SK-N-SH (cell line): ENCODE data around the gene TUBA4A.
"Not testable (repeated sequence)": the region's sequence is repeated elsewhere in the genome, so short reads cannot be mapped to it uniquely, and the experiment has no call there.

Experiments
- CTCF ChIP-seq: fragments of 200-600 bp; sonication (generic); IDR thresholded peaks from 2 replicates; pipeline ENCODE4 v1.6.1; 2017; ENCODE audit warnings: antibody characterized with exemption, mild to moderate bottlenecking, moderate library complexity
- EZH2phosphoT487 ChIP-seq: fragments of 200-600 bp; sonication (generic); IDR thresholded peaks from 2 replicates; pipeline ENCODE4 v1.6.1; 2017; ENCODE audit warnings: low read depth, mixed run types, mild to moderate bottlenecking, antibody characterized with exemption, moderate library complexity, borderline replicate concordance
- FOSL2 ChIP-seq: IDR thresholded peaks from 2 replicates; pipeline ENCODE4 v1.4.0; 2012; ENCODE audit warnings: low read depth, mild to moderate bottlenecking, moderate library complexity, borderline replicate concordance
- FOXM1 ChIP-seq: IDR thresholded peaks from 2 replicates; pipeline ENCODE4 v1.4.0; 2012; ENCODE audit warnings: low read depth, mild to moderate bottlenecking
- GATA2 ChIP-seq: sonication (generic); formaldehyde crosslinking; IDR thresholded peaks from 2 replicates; pipeline ENCODE4 v1.5.0; 2020; ENCODE audit warnings: mild to moderate bottlenecking, missing genetic modification reagents
- MAX ChIP-seq: IDR thresholded peaks from 2 replicates; pipeline ENCODE4 v1.4.0; 2012; ENCODE audit warnings: low read depth
- MXI1 ChIP-seq: IDR thresholded peaks from 2 replicates; pipeline ENCODE4 v1.6.1; 2012; ENCODE audit warnings: mild to moderate bottlenecking, low read depth, low read length, improper control_type of control experiment
- PBX3 ChIP-seq: IDR thresholded peaks from 2 replicates; pipeline ENCODE4; 2012
- POLR2AphosphoS5 ChIP-seq: IDR thresholded peaks from 2 replicates; pipeline ENCODE4 v1.6.1; 2012; ENCODE audit warnings: low read depth, low read length
- RAD21 ChIP-seq: IDR thresholded peaks from 2 replicates; pipeline ENCODE4 v1.6.1; 2012; ENCODE audit warnings: mild to moderate bottlenecking, low read length
- REST ChIP-seq: IDR thresholded peaks from 2 replicates; pipeline ENCODE4 v1.6.1; 2012; ENCODE audit warnings: mild to moderate bottlenecking, low read depth, low read length, moderate library complexity
- SIN3A ChIP-seq: IDR thresholded peaks from 2 replicates; pipeline ENCODE4 v1.6.1; 2012; ENCODE audit warnings: low read depth, mild to moderate bottlenecking, low read length, moderate library complexity, borderline replicate concordance
- TF ChIP-seq, protein P1 (sequence below): IDR thresholded peaks from 2 replicates; pipeline ENCODE4 v1.4.0; 2012; ENCODE audit warnings: low read depth, borderline replicate concordance

DNA sequence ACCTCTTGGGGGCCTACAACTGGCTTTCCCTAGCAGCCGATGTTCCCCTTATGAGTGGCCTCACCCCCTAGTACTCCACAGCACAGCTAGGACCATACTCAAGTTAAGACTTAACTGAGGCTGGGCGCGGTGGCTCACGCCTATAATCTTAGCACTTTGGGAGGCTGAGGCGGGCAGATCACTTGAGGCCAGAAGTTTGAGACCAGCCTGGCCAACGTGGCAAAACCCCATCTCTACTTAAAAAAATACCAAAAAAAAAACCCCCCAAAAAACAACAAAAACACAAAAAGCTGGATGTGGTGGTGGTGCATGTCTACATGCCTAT, 33.4 kb upstream of the TUBA4A start:
- not testable (repeated sequence) for TF ChIP-seq FOXM1; CTCF; MAX; REST; MXI1; SIN3A; PBX3; EZH2phosphoT487; FOSL2; POLR2AphosphoS5; GATA2 (CRISPR knock-in tag); RAD21
- TF ChIP-seq, protein P1, sequence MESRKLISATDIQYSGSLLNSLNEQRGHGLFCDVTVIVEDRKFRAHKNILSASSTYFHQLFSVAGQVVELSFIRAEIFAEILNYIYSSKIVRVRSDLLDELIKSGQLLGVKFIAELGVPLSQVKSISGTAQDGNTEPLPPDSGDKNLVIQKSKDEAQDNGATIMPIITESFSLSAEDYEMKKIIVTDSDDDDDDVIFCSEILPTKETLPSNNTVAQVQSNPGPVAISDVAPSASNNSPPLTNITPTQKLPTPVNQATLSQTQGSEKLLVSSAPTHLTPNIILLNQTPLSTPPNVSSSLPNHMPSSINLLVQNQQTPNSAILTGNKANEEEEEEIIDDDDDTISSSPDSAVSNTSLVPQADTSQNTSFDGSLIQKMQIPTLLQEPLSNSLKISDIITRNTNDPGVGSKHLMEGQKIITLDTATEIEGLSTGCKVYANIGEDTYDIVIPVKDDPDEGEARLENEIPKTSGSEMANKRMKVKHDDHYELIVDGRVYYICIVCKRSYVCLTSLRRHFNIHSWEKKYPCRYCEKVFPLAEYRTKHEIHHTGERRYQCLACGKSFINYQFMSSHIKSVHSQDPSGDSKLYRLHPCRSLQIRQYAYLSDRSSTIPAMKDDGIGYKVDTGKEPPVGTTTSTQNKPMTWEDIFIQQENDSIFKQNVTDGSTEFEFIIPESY, result not testable (repeated sequence)
